Osteoblast (primary cell): ENCODE results near the gene LILRA1. TPM values are rescaled to one million over a fixed set of nuclear protein-coding genes. Genes with fewer than 3 reads are reported as not detected.
"Not testable (repeated sequence)": the region's sequence is repeated elsewhere in the genome, so short reads cannot be mapped to it uniquely, and the experiment has no call there.

Experiments used
- DNase-seq: peaks from one replicate; pipeline ENCODE4 v3.0.0; 2011; ENCODE audit warnings: low spot score, mixed read lengths; ENCODE audit not compliant: insufficient read length; ENCODE audit errors: missing footprints
- H2AFZ ChIP-seq: 2 replicates; pipeline ENCODE4 v1.6.0; 2011; ENCODE audit warnings: mild to moderate bottlenecking, low read length
- H3K27ac ChIP-seq: 2 replicates; pipeline ENCODE4 v1.5.1; 2011; ENCODE audit warnings: mild to moderate bottlenecking, low read depth, low read length, moderate library complexity
- H3K27me3 ChIP-seq: 2 replicates; pipeline ENCODE4 v1.6.0; 2012; ENCODE audit warnings: mild to moderate bottlenecking, control low read depth, inconsistent platforms, low read length, moderate library complexity; ENCODE audit not compliant: insufficient read depth
- H3K36me3 ChIP-seq: 2 replicates; pipeline ENCODE4 v1.5.1; 2011; ENCODE audit warnings: mild to moderate bottlenecking, low read length, control low read depth, moderate library complexity; ENCODE audit not compliant: insufficient read depth
- H3K4me1 ChIP-seq: 2 replicates; pipeline ENCODE4 v1.5.1; 2011; ENCODE audit warnings: mild to moderate bottlenecking, low read length, control low read depth, moderate library complexity; ENCODE audit not compliant: insufficient read depth
- H3K4me2 ChIP-seq: 2 replicates; pipeline ENCODE4 v1.6.0; 2011; ENCODE audit warnings: mild to moderate bottlenecking, low read length; ENCODE audit not compliant: insufficient read depth
- H3K4me3 ChIP-seq: fragments of 200-600 bp; sonication (generic); 3 replicates; pipeline ENCODE4 v1.5.1; 2012; ENCODE audit warnings: mild to moderate bottlenecking, low read length, inconsistent platforms; ENCODE audit not compliant: insufficient read depth
- H3K79me2 ChIP-seq: 2 replicates; pipeline ENCODE4 v1.6.0; 2012; ENCODE audit warnings: mild to moderate bottlenecking, low read length, control low read depth, inconsistent platforms; ENCODE audit not compliant: insufficient read depth
- H3K9me3 ChIP-seq: 2 replicates; pipeline ENCODE4 v1.5.1; 2011; ENCODE audit warnings: low read depth, low read length, control low read depth
- H4K20me1 ChIP-seq: 2 replicates; pipeline ENCODE4 v1.6.0; 2012; ENCODE audit warnings: mild to moderate bottlenecking, low read length, control low read depth; ENCODE audit not compliant: insufficient read depth
- CTCF ChIP-seq: IDR thresholded peaks from 2 replicates; pipeline ENCODE4 v1.5.1; 2011; ENCODE audit warnings: mild to moderate bottlenecking, low read depth, low read length, moderate library complexity; ENCODE audit errors: extremely low read depth
- total RNA-seq: library from RNA; depleted of rRNA; stranded (reverse); fragments of >200 nt; gene quantifications from 2 replicates; pipeline ENCODE4 v1.2.3, GENCODE V29; 2012

Gene LILRA1
- total RNA-seq, 1 donor: not detected

DNA sequence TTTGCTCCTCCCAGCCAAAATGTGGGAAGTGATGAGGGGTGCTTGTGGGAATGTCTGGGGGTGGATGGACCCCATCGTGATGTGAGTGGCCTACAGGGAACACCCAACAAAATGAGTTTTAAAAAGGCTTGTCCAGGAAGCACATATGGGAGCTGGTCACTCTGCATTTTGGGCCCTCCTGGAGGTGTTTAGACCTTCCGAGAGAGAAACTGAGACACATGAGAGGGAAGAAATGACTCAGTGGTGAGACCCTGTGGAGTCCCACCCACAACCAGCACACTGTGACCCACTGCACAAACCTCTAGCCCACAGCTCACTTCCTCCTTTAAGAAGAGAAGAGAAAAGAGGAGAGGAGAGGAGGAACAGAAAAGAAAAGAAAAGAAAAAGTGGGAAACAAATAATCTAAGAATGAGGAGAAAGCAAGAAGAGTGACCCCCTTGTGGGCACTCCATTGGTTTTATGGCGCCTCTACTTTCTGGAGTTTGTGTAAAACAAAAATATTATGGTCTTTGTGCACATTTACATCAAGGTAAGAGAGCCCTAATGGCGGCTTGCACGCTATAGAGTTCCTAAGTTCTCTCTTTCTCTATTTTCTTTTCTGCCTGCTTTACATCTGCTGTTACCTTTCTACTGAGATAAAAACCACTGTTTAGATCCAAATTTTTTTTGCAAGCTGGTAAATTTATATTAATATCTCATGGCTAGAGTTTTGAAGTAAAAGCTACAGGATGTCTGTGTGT, 23.6 kb downstream of the LILRA1 start:
- no peak overlapping the region for H3K4me3 ChIP-seq
- no peaks in the 10 kb centered on the region for H4K20me1 ChIP-seq
- no peaks in the 10 kb centered on the region for H3K9me3 ChIP-seq
- H3K79me2 ChIP-seq: no peaks in the 10 kb centered on the region
- DNase-seq: no peak
- H3K4me2 ChIP-seq: no peak overlapping the region
- TF ChIP-seq CTCF: no peak
- no peak overlapping the region for H2AFZ ChIP-seq
- H3K27me3 ChIP-seq: no peaks in the 10 kb centered on the region
- H3K27ac ChIP-seq: no peak overlapping the region
- H3K36me3 ChIP-seq: no peaks in the 10 kb centered on the region
- no peaks in the 10 kb centered on the region for H3K4me1 ChIP-seq

GRCh38 chr19:54620464-54620863, 27.0 kb downstream of the LILRA1 start:
- Histone ChIP-seq H3K27ac (no peak overlapping the region), H3K36me3 (no peaks in the 10 kb centered on the region), H3K4me1 (no peaks in the 10 kb centered on the region), H3K27me3 (no peaks in the 10 kb centered on the region), H3K4me3 (no peak overlapping the region), H3K9me3 (no peaks in the 10 kb centered on the region), H3K4me2 (no peak overlapping the region), H3K79me2 (no peaks in the 10 kb centered on the region), H2AFZ (no peak overlapping the region), H4K20me1 (no peaks in the 10 kb centered on the region)
- DNase-seq: no peak
- TF ChIP-seq CTCF: no peak

DNA sequence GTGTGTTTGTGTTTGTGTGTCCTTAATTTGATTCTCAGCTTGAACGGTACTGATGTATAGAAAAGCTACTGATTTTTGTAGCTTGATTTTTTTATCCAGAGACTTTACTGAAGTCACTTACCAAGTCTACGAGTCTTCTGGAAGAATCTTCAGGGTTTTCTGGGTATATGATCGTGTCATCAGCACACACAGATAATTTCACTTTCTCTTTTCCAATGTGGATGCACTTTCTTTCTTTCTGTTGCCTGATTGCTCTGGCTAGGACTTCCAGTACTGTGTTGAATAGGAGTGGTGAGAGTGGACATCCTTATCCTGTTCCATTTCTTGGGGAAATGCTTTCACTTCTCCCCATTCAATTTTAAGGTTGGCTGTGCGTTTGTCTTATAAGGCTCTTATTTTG, 29.0 kb downstream of the LILRA1 start:
- Histone ChIP-seq H4K20me1 (no peaks in the 10 kb centered on the region), H3K27ac (no peak overlapping the region), H3K4me3 (no peak overlapping the region), H3K27me3 (no peaks in the 10 kb centered on the region), H3K9me3 (no peaks in the 10 kb centered on the region), H3K79me2 (no peaks in the 10 kb centered on the region), H3K4me2 (no peak overlapping the region), H3K36me3 (no peaks in the 10 kb centered on the region), H3K4me1 (no peaks in the 10 kb centered on the region), H2AFZ (no peak overlapping the region)
- DNase-seq: no peak
- TF ChIP-seq CTCF: no peak

GRCh38 chr19:54624234-54624633, 30.8 kb downstream of the LILRA1 start:
- not testable (repeated sequence) for H3K9me3 ChIP-seq, H2AFZ ChIP-seq, H3K27me3 ChIP-seq, H3K27ac ChIP-seq, H3K4me3 ChIP-seq, H3K79me2 ChIP-seq, H3K4me1 ChIP-seq, H4K20me1 ChIP-seq, DNase-seq, H3K4me2 ChIP-seq, H3K36me3 ChIP-seq

GRCh38 chr19:54624934-54625730, 31.7 kb downstream of the LILRA1 start:
- not testable (repeated sequence) for H3K27ac ChIP-seq, H3K4me3 ChIP-seq, H3K36me3 ChIP-seq, H3K27me3 ChIP-seq, DNase-seq, H2AFZ ChIP-seq, H4K20me1 ChIP-seq, H3K9me3 ChIP-seq, H3K4me1 ChIP-seq, H3K79me2 ChIP-seq, H3K4me2 ChIP-seq
